Pons (tissue), 1 donor: Measurements from ENCODE around the gene CDH26.

Source experiments
- DNase-seq: peaks from one replicate; pipeline ENCODE4 v3.0.0-alpha.2; 2016; ENCODE audit warnings: low spot score

Gene CDH26

GRCh38 chr20:59985164-59985563 is 26.9 kb downstream of the CDH26 start:
- DNase-seq: no peak

GRCh38 chr20:59985864-59986263 is 27.6 kb downstream of the CDH26 start:
- DNase-seq: no peak

- no peak for DNase-seq
Observed at GRCh38 chr20:59987135-59987534, 28.9 kb downstream of the CDH26 start.

- no peak for DNase-seq
Observed at GRCh38 chr20:59988141-59988540, 29.9 kb downstream of the CDH26 start.

- peak; percentile 48 for DNase-seq
Observed at GRCh38 chr20:59992526-59993084, 34.4 kb downstream of the CDH26 start.

- no peak for DNase-seq
Observed at GRCh38 chr20:59993736-59994430, 35.7 kb downstream of the CDH26 start.

- no peak for DNase-seq
Observed at GRCh38 chr20:59994697-59995122, 36.5 kb downstream of the CDH26 start.

GRCh38 chr20:59996108-59996507 is 37.9 kb downstream of the CDH26 start:
- DNase-seq: no peak

- DNase-seq: no peak
Observed at GRCh38 chr20:59997896-59998295, 39.7 kb downstream of the CDH26 start.

GRCh38 chr20:59999502-59999901 is 41.3 kb downstream of the CDH26 start:
- DNase-seq: no peak

- no peak for DNase-seq
Observed at GRCh38 chr20:60000271-60001042, 42.2 kb downstream of the CDH26 start.

GRCh38 chr20:60001108-60001507 is 42.9 kb downstream of the CDH26 start:
- no peak for DNase-seq

GRCh38 chr20:60003776-60004175 is 45.6 kb downstream of the CDH26 start:
- DNase-seq: no peak

- no peak for DNase-seq
Observed at GRCh38 chr20:60006261-60006660, 48.0 kb downstream of the CDH26 start.

GRCh38 chr20:60007464-60007863 is 49.2 kb downstream of the CDH26 start:
- no peak for DNase-seq

- DNase-seq: peak; percentile 14
Observed at GRCh38 chr20:60008130-60008808, 50.0 kb downstream of the CDH26 start.

GRCh38 chr20:60009318-60009717 is 51.1 kb downstream of the CDH26 start:
- DNase-seq: no peak

GRCh38 chr20:60009826-60010616 is 51.8 kb downstream of the CDH26 start:
- peak; percentile 17 for DNase-seq

- no peak for DNase-seq
Observed at GRCh38 chr20:60010689-60011458, 52.7 kb downstream of the CDH26 start.

- no peak for DNase-seq
Observed at GRCh38 chr20:60011512-60012507, 53.6 kb downstream of the CDH26 start.
